NCI-H1105 treated with DMSO at 0.1 percent for 48 hours (cell line): ENCODE data around the gene TFDP1.
"Not testable (repeated sequence)": the region's sequence is repeated elsewhere in the genome, so short reads cannot be mapped to it uniquely, and the experiment has no call there.

ENCODE experiments used
- DNase-seq: peaks from one replicate; lab custom pipeline; 2025; lab: John Stamatoyannopoulos, UW

Gene TFDP1

DNA sequence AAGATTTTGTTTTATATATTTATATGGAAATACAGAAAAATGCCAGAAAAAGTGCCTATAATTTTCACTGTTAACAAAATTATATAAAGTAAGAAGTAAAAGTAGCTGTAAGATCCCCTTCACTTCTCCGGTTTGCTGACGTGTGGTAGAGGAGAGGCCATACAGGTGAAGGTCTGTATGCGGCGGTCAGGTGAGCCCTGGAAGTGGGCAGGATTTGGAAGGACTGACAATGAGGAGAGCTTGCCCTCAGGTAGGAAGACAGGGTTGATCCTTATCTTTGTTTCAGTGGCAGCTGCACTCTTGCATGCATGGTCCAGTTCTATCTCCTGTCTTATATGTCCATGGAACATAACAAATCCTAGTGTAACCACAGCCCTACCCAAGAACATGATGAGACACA lies 16.9 kb upstream of the TFDP1 start:
- no peak for DNase-seq

DNA sequence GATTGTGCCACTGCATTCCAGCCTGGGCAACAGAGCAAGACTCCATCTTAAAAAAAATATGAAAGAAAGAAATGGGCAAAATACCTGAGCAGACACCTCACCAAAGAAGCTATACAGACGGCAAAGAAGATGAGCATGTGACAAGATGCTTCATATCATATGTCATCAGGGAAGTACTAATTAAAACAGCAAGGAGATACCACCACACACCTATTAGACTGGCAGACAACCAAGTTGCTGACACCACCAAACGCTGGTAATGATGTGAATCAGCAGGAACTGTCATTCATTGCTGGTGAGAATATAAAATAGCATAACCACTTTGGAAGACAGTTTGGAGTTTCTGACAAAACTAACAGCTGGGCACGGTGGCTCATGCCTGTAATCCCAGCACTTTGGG lies 11.5 kb upstream of the TFDP1 start:
- DNase-seq, result no peak

DNA sequence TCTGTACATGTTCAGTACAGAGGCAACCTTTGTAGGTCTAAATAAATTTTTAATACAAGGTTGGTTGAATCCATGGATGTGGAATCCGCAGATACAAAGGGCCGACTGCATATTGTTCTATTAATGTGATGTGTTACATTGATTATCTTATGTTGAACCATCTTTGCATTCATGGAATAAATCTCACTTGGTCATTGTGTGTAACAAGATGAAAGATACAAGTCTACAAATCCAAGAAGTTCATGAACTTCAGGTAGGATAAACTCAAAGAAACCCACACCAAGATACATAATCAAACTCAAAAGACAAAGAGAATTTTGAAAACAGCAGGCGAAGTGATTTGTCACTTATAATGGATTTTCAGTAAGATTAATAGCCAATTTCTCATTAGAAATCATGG lies 8.0 kb upstream of the TFDP1 start:
- DNase-seq, result no peak

DNA sequence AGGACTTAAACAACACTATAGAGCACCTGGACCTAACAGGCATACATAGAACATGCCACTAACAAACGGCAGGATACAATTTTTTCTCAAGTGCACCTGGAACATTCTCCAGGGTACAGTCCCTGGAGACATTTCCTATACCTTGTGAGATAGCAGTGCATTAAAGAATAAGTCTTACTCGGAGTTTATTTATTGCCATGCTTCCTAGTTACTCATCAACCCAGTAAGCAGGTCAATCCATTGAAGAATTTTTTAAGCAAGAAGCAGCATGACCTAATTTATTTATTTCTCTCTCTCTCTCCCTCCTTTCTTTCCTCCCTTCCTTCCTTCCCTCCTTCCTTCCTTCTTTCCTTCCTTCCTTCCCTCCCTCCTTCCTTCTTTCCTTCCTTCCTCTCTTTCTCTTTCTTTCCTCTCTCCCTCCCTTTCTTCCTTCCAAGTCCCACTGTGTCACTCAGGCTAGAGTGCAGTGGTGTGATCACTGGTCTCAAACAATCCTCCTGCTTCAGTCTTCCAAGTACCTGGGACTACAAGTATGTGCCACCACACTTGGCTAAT lies 6.6 kb upstream of the TFDP1 start:
- no peak for DNase-seq

DNA sequence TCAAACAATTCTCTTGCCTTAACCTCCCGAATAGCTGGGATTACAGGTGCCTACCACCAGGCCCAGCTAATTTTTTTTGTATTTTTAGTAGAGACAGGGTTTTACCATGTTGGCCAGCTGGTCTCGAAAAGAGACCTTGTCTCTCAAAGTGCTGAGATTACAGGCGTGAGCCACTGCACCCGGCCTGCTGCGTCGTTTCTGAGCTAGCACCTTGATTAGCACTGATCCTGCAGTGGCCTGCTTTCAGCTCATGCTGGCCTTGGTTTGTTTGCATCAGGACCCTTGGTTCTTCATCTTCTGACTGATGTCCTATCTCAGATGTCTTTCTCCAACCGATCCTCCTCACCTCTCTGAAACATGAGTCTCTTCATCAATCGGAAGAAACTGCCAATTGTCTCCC lies 4.9 kb upstream of the TFDP1 start:
- no peak for DNase-seq

DNA sequence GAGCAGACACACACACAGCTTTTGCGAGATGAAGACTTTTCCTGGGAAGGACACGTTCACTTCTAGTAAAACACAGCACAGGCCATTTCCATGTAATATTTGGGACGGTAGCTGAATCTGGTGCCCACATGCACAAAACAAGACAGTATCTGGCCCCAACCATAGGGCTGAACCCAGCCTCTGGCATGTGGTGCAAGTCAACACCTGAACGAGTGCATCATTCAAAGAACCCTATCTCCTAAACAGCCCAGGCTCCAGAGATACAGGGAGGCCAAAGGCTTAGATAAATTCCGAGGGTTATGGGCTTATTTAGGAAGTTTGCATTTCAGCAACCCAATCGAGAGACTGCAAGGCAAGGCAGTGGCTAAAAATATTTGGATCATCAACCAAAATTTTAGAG lies 2.7 kb upstream of the TFDP1 start:
- no peak for DNase-seq

DNA sequence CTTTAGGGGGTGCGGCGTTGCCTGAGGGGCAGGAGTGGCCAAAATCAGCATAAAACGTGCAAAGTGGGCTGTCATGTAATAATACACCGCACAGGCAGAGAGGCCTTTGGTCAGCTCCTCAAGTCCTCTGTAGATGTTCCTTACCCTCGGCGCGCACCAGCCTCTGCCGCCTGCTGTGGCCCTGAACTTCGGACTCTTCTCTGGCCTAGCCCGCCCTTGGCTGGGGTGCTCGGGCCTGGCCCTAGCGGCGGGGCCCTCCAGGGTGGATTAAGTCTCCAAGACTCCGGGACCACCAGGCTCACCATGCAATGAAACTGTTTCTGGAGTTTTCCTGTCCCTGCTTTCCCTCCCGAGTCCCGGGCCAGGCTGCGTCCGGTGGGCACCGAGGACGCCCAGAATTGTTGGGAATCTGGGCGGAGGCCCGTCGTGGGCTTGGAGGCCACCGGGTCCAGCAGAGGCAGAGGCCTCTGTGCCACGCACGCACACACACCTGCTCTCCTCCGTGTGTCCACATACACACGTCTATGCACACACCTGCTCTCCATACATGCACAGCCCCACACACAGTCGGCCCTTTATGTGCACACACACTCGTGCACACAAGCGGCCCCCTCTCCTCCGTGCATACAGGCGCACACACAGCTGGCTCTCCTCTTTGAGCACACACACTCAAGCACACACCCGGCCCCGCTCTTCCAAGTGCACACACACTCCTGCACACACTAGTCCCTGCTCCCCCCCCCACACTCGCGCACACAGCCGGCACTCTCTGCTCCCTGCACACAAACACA lies 1.5 kb upstream of the TFDP1 start:
- DNase-seq, result no peak

DNA sequence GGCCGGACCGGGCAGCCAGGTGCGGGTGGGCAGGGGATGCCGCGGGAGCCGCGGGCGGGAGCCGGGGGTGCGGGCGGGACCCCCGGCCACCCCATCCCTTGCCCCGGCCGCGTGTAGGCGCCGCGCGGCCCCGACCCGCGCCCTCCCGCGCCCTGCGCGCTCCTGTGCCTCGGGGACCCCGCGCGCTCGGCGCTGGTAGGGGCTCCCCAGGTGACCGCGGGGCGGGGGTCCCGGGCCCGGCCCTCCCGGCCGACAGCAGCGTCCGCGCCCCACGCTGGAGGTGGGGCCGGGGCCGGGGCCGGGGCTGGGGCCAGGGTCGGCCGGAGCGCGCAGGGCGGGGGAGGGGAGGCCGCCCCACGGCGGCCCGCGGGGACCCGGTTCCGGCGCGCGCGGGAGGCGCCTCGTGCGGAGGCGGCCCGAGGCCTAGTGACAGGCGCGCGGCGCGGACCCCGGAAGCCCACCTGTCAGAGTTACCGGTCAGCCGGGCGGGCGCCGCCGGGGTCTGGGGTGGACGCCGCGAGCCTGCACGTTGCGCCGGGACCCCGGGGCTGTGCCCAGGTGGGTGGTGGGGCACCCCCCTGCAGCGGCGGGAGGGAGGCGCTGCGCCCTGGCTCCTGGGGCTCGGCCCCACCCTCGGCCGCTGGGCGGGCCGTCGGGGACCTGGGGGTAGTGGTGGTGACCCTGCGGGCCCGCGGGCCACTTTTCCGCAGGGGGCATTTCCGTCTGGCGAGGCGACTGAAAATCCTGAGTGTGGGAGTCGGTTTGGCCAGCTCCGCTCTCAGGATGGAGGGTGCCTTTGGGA lies 518 bp downstream of the TFDP1 start:
- DNase-seq, result no peak

DNA sequence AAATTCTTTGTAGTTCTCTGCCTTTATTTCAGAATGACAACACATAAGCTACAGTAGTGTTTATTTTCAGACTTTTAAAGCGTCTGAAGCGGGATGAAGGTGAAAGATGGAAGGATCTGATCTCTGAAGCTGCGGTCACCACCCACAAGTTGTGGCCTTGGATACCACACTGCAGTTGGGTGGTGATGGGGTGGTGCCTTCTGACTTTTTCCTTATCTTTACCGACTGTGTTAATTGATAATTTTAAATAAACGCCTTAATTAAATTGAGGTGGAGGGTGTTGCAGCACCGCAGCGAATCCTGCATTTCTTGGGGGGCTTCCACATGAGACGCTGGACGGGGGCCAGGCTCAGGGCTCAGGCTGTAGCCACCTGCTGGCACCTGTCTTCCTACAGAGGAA lies 1.3 kb downstream of the TFDP1 start:
- DNase-seq, result no peak

DNA sequence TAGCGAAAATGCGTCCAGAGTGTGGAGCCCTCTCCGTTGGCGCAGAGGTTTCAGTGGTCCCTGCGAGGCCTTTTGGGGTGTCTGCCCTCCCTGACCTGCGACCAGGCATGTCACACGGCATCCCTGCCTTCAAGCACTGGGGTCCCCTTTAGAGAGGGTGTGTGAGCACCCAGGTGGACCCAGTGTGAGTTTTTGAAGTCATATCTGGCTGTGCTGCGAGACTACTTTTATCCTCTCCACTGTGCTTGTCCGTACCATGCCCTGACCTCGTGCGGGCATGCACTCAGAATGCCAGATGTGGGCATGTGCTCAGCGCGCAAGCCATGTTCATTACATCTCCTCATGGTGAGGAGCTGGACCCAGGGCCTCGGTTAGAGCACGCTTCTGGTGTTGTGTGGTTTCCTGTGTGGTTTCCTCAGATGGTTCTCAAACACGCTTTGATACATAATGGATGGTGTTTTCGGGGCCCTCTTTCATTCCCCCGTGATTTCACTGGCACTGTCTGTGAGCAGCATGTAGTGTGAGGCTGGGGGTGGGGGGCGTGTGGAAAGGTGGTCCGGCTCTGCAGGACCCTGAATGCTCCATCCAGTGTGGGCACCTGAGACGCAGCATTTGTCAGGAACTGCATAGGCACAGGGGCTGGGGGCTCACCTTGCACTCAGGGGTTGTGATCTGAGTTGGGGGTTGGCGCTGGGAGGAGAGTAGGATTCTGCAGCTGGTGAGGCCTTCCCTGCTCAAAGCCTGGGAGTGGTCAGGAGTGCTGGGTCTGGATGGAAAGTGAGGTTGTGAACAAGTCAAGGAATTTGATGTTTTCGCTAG lies 2.3 kb downstream of the TFDP1 start:
- DNase-seq, result no peak

DNA sequence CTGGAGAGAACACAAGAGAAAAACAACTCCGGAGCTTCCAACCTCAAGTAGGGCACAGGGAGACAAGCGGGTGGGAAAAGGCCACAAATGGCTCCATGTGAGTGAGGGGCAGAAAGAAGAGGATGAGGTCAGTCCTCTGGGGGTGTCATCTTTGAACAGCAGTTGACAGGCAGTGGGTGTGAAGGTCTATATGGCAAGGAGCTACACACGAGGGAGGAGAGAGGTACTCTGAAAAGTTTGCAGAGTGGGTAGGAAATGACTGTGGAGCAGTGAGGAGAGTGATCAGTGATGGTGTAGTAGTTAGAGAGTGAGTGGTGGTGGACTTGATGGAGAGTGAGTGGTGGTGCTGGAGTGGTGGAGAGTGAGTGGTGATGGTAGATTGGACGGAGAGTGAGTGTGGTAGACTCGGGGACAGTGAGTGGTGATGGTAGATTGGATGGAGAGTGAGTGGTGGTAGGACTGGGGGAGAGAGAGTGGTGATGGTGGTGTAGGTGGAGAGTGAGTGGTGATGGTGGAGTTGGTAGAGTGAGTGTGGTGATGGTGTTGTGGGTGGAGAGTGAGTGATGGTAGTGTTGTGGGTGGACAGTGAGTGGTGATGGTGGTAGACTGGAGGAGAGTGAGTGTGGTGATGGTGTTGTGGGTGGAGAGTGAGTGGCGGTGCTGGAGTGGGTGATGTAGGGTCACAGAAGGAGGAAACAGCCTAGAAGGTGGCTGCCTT lies 4.0 kb downstream of the TFDP1 start:
- no peak for DNase-seq

DNA sequence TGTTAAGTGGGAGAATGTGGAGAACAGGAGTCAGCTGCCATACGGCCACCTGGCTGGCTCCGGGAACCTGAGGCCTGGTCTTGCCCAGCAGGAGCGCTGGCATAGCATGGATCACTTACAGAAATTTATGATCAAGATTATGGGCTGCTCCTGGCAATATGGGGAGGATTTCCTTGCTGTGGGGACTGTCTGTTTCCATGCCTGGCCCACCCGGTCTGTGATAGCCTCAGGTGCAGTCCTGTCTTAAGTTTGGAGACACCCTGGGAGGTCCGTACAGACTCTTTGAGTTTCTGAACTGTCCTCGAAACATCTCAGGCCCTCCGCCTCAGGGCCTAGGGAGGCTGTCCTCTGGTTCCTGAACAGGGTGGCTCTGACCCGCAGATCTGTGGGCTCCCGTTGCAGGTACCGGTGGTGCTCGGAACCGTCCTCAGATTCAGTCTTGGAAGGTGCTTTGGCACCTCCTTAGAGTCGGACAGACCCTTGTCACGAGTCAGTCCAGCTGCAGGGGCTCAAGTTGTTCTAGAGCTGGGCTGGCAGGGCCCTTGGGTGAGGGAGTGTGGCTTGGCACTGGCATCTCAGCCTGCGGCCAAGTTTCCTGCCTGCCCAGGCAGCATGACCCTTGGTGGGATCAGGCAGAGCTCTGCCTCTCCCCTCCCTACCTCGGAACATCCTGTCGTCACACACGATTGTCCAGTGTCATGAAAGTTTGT lies 4.9 kb downstream of the TFDP1 start:
- no peak for DNase-seq

DNA sequence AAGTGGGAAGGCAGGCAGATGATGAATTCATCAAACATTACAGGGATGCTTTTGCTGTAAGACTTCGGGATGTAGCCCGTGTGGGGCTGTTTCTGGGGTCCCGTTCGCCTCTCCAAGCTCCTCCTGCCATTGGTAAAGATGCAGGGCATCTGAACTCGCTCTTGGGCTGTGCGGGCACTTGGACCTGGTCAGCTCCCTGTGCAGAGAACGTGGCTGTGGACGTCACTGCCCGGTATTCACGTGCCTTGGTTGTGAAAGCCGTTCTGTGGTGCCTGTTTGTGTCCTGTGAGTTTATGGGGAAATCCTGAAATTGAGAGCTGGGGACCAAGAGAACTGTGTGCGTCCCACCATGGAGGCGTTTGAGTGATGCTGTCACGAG lies 5.4 kb downstream of the TFDP1 start:
- DNase-seq, result no peak

DNA sequence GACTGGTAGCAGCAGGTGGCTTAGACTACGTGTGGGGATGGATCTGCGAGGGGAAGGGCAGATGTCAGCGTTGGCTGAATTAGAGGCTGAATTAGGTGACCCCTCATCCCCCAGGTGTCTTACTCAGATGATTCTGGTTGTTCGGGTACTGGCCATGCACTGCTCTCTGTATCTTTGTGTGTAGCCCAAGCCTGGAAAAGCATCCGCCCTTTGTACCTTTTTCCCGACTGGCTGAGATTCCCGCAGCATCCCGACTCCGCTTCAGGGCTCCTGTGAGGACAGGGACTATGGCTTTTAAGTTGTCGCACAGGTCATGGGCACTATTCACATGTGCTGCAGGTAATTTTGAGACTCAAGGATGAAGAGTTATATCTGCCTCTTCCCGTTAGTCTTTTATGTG lies 7.2 kb downstream of the TFDP1 start:
- DNase-seq, result no peak

DNA sequence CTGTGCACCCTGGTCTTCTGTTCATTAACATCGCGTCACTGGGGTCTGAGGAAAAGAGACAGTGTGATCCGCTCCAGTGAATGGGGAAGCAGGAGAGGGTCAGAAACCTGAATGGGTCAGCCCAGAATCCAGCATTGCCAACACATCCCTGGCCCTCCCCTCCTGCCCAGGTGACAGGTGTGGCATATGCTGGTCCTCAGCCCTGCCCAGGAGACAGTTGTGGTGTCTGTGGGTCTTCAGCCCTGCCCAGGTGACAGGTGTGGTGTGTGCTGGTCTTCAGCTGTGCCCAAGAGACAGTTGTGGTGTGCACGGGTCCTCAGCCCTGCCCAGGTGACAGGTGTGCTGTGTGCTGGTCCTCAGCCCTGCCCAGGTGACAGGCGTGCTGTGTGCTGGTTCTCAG lies 8.0 kb downstream of the TFDP1 start:
- DNase-seq, result no peak

DNA sequence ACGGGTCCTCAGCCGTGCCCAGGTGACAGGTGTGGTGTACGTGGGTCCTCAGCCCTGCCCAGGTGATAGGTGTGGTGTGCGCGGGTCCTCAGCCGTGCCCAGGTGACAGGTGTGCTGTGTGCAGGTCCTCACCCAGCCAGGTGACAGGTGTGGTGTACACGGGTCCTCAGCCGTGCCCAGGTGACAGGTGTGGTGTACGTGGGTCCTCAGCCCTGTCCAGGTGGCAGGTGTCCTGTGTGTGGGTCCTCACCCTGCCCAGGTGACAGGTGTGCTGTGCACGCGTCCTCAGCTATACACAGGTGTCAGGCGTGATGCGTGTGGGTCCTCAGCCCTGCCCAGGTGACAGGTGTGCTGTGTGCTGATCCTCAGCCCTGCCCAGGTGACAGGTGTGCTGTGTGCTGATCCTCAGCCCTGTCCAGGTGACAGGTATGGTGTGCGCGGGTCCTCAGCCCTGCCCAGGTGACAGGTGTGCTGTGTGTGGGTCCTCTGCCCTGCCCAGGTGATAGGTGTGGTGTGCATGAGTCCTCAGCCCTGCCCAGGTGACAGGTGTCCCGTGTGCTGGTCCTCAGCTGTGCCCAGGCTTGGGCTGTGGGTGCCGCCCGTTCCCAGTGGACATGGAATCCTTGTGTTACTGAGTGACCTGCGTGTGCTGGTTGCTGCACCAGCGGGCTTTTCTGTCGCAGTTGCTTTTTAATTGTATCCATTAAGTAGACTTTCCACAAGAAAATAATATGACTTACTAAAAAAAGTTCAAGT lies 9.7 kb downstream of the TFDP1 start:
- DNase-seq, result not testable (repeated sequence)

DNA sequence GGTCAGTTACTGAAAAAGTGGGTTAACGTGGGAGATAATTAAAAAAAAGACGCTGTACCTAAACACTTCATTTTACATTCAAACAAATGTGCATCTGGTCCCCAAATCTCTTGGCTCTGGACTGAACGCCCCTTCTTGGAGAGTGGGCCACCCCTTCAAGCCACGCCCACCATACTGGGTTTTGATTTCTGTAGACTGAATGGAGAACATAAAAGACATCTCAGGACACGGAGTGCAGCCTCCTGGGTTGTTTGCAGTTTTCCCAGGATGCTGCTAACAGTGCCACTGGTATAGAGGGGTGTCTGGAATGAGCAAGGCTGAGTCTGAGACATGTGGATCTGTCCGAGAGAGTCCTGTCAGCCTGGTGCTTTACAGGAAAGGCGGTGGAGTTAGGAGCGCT lies 10.6 kb downstream of the TFDP1 start:
- no peak for DNase-seq

DNA sequence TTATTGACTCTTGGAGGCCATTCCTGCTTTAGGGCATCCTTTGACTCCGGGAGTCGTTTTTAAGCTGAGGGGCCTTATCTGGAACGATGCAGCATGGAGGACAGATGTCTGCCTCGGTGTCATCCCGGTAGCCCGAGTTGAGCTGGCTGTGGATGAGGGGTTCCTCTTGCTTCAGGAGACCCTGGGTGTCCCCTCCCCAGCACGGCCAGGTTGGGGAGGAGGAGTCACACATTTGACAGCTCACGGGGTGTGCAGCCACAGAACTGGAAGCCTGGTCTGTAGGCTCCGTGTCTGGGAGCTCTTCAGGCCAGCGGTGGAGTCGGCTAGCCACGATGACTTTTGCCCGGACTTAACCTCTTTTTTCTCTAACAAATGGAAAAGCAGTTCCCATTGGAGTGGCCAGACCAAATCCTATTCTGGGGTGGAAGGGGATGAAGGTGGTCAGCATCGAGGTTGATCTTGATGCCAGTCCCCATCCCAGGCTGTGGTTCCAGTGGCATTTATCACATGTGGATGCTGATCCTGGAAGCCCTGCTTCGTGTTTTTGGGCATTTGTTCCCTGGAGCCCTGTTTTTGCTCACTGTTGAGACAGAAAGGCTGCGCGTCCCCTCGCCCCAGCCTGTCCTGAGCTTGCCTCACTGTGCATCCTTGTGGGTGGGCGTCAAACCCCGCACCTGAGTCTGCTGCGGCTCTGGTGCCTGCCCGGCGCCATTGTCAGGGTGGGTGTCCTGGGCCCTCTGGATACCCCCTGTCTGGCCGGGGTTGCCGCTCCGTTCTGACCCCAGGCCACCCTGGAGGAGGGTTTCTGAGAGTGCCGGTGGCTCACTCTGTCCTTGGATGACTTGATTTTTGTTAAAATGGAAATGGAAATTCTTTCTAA lies 12.0 kb downstream of the TFDP1 start:
- no peak for DNase-seq

DNA sequence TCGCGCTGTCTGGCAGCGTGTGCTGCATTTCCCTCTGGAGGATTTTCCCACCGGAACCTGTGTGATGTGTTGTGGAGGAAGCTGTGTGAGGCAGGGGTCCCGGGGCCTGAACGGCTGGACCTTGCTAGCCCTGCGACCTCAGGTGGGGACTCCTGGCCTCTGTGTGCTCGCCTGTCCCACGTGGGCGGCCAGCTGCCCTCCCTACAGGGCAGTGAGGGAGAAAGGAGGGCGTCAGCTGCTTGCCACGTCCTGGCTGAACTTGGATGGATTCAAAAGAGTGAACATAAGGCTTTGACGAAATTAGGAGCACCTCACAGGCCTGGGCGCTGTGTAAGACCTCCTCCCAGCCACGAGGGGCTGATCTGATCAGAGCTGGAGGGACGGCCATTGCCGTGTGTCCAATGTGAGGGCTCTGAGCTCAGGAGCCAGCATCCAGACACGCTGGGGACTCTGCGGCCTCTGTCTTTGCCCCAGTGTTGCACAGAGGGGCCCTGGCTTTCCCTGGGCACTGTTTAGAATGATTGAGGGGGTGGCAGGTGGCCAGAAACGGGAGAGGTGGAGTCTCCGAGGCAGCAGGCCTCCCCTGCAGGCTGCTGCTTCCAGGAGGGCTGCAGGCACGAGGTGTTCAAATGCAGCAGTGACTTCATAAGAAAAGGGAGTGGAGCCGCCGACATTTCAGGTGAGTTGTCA lies 13.0 kb downstream of the TFDP1 start:
- DNase-seq, result no peak
